PC-9 (cell line): ENCODE results near the gene PKNOX2. TPM values are rescaled to one million over a fixed set of nuclear protein-coding genes. Genes with fewer than 3 reads are reported as not detected.

ENCODE experiments used
- BruUV-seq: library from RNA; stranded (reverse); fragments of 400-500 nt; replicated peaks from 2 replicates; lab custom pipeline; 2021; lab: Mats Ljungman, UMichigan
- CTCF ChIA-PET: fragments of 300-600 bp; sonication (Branson Sonifier 250); formaldehyde crosslinking; loops from one replicate; lab custom pipeline; 2022; ENCODE audit warnings: antibody characterized with exemption; lab: Charles Lee
- POLR2A ChIA-PET: fragments of 300-600 bp; sonication (Branson Sonifier 250); formaldehyde crosslinking; loops from one replicate; lab custom pipeline; 2022; ENCODE audit warnings: antibody characterized with exemption; ENCODE audit not compliant: unreplicated experiment; lab: Charles Lee
- DNase-seq, 2 experiments: peaks; one replicate each; pipeline versions ENCODE4 v3.0.0 to v3.0.0-alpha.2; 2015 to 2022; ENCODE audit warnings: mixed read lengths in 1 of 2
- H2AFZ ChIP-seq: fragments of 200-600 bp; sonication (generic); 2 replicates; pipeline ENCODE4 v1.8.1; 2017; ENCODE audit warnings: antibody characterized with exemption
- H3F3A ChIP-seq: fragments of 200-600 bp; sonication (generic); 2 replicates; pipeline ENCODE4 v1.8.1; 2017; ENCODE audit warnings: antibody characterized with exemption, mild to moderate bottlenecking, low read depth; ENCODE audit not compliant: insufficient read depth
- H3K27ac ChIP-seq: fragments of 200-600 bp; sonication (generic); 2 replicates; pipeline ENCODE4 v1.6.1; 2016; ENCODE audit warnings: mixed run types
- H3K27me3 ChIP-seq: fragments of 200-600 bp; sonication (generic); 2 replicates; pipeline ENCODE4 v1.6.1; 2016; ENCODE audit warnings: low read depth, mixed run types; ENCODE audit not compliant: insufficient read depth
- H3K36me3 ChIP-seq: fragments of 200-600 bp; sonication (generic); 2 replicates; pipeline ENCODE4 v1.6.1; 2016; ENCODE audit warnings: low read depth, mixed run types
- H3K4me1 ChIP-seq: fragments of 200-600 bp; sonication (generic); replicated peaks from 2 replicates; pipeline ENCODE4 v1.6.1; 2016; ENCODE audit warnings: mixed run types; ENCODE audit not compliant: insufficient read depth
- H3K4me2 ChIP-seq: fragments of 200-600 bp; sonication (generic); 2 replicates; pipeline ENCODE4 v1.6.1; 2017; ENCODE audit warnings: mixed run types
- H3K4me3 ChIP-seq: fragments of 200-600 bp; sonication (generic); 2 replicates; pipeline ENCODE4 v1.6.1; 2016; ENCODE audit warnings: mixed run types
- H3K79me2 ChIP-seq: fragments of 200-600 bp; sonication (generic); 2 replicates; pipeline ENCODE4 v1.6.1; 2017; ENCODE audit warnings: low read depth, mixed run types
- H3K9me2 ChIP-seq: fragments of 200-600 bp; sonication (generic); 2 replicates; pipeline ENCODE4 v1.8.1; 2017; ENCODE audit warnings: mild to moderate bottlenecking; ENCODE audit not compliant: insufficient read depth
- H3K9me3 ChIP-seq: fragments of 200-600 bp; sonication (generic); 2 replicates; pipeline ENCODE4 v1.8.1; 2016; ENCODE audit warnings: low read depth; ENCODE audit not compliant: insufficient read depth
- H4K20me1 ChIP-seq: fragments of 200-600 bp; sonication (generic); 2 replicates; pipeline ENCODE4 v1.8.1; 2017; ENCODE audit not compliant: insufficient read depth
- EZH2 ChIP-seq: fragments of 200-600 bp; sonication (generic); IDR thresholded peaks from 2 replicates; pipeline ENCODE4 v1.8.0; 2017; ENCODE audit warnings: antibody characterized with exemption, low read depth
- intact Hi-C: fragments of 100-400 bp; cut with micrococcal nuclease; formaldehyde crosslinking; loops from one replicate; pipeline ENCODE4 v1.10.0; 2022; ENCODE audit not compliant: unreplicated experiment
- total RNA-seq: library from RNA; stranded (reverse); gene quantifications from 2 replicates; pipeline ENCODE4 v1.2.3, GENCODE V29; 2021
- TF ChIP-seq, protein P1 (sequence below): fragments of 200-600 bp; sonication (generic); conservative IDR thresholded peaks from 2 replicates; pipeline ENCODE4 v1.6.1; 2017; ENCODE audit warnings: mixed run types, antibody characterized with exemption, mild to moderate bottlenecking, moderate library complexity

Gene PKNOX2
- total RNA-seq, 1 experiment from 2014 or later, result not detected

DNA sequence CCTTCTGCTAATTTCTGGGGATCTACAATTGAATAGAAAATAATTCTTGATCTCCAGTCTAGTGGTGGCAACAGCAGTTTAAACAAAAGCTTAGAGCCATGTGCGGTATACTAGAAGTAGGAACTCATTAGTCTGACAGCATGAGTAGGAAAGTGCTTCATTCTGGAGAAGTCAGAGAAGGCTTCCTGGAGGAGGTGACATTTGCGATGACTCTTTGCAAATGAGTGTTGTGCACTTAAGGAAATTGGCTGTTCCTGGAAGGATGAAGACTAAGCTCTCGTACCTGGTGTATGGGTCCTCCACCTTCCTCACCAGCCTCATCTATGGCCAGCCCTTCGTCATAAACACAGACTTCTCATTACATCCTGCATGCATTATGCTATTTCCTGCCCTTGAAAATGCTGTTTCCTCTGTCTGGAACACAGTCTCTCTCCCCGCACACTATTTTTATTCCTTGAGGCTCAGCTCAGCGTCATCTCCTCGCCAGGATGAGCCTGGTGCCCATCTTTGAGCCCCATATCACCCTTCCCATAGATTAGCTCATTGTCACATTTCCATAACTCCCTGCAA lies 132.9 kb downstream of the PKNOX2 start:
- no peaks in the 10 kb centered on the region for H3K9me2 ChIP-seq
- no peak for DNase-seq
- H3K4me2 ChIP-seq, result no peak overlapping the region
- H3K36me3 ChIP-seq, result no peaks in the 10 kb centered on the region
- H2AFZ ChIP-seq, result no peak overlapping the region
- intact Hi-C loops, result no loop called here
- H3K27ac ChIP-seq, result no peak overlapping the region
- BruUV-seq, result no TSS peak
- H4K20me1 ChIP-seq, result no peaks in the 10 kb centered on the region
- CTCF ChIA-PET, result no interaction called here
- no peaks in the 10 kb centered on the region for H3K79me2 ChIP-seq
- H3F3A ChIP-seq, result peaks cover 14% of the 10 kb centered on the region; the same call in 1 of the 2 replicates
- no peaks in the 10 kb centered on the region for H3K9me3 ChIP-seq
- POLR2A ChIA-PET, result no interaction called here
- H3K4me1 ChIP-seq, result peaks cover 18% of the 10 kb centered on the region
- H3K27me3 ChIP-seq, result no peaks in the 10 kb centered on the region
- TF ChIP-seq, protein P1, sequence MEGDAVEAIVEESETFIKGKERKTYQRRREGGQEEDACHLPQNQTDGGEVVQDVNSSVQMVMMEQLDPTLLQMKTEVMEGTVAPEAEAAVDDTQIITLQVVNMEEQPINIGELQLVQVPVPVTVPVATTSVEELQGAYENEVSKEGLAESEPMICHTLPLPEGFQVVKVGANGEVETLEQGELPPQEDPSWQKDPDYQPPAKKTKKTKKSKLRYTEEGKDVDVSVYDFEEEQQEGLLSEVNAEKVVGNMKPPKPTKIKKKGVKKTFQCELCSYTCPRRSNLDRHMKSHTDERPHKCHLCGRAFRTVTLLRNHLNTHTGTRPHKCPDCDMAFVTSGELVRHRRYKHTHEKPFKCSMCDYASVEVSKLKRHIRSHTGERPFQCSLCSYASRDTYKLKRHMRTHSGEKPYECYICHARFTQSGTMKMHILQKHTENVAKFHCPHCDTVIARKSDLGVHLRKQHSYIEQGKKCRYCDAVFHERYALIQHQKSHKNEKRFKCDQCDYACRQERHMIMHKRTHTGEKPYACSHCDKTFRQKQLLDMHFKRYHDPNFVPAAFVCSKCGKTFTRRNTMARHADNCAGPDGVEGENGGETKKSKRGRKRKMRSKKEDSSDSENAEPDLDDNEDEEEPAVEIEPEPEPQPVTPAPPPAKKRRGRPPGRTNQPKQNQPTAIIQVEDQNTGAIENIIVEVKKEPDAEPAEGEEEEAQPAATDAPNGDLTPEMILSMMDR, result no peak
- no peak for TF ChIP-seq EZH2
- H3K4me3 ChIP-seq, result no peak overlapping the region

- ChIA-PET POLR2A (no interaction called here), CTCF (no interaction called here)
Measured at GRCh38 chr11:125299061-125299615, 134.6 kb downstream of the PKNOX2 start.

GRCh38 chr11:125299821-125300220 lies 135.3 kb downstream of the PKNOX2 start:
- H3K9me3 ChIP-seq, result no peaks in the 10 kb centered on the region
- CTCF ChIA-PET, result no interaction called here
- POLR2A ChIA-PET, result no interaction called here
- no peak overlapping the region for H2AFZ ChIP-seq
- H3K27me3 ChIP-seq, result no peaks in the 10 kb centered on the region
- intact Hi-C loops, result no loop called here
- H3K4me1 ChIP-seq, result peaks cover 23% of the 10 kb centered on the region
- BruUV-seq, result no TSS peak
- H3K9me2 ChIP-seq, result no peaks in the 10 kb centered on the region
- TF ChIP-seq EZH2, result no peak
- TF ChIP-seq, protein P1, result no peak
- peaks cover 14% of the 10 kb centered on the region; the same call in 1 of the 2 replicates for H3F3A ChIP-seq
- H4K20me1 ChIP-seq, result no peaks in the 10 kb centered on the region
- DNase-seq, result no peak
- no peak overlapping the region for H3K4me3 ChIP-seq
- H3K36me3 ChIP-seq, result no peaks in the 10 kb centered on the region
- H3K4me2 ChIP-seq, result no peak overlapping the region
- no peaks in the 10 kb centered on the region for H3K79me2 ChIP-seq
- H3K27ac ChIP-seq, result no peak overlapping the region

More at GRCh38 chr11:125299061-125299615, 134.6 kb downstream of the PKNOX2 start:
- Histone ChIP-seq H3K4me1 (peaks cover 23% of the 10 kb centered on the region), H4K20me1 (no peaks in the 10 kb centered on the region), H3K79me2 (no peaks in the 10 kb centered on the region), H3K27me3 (no peaks in the 10 kb centered on the region), H2AFZ (no peak overlapping the region), H3K4me2 (no peak overlapping the region), H3K9me3 (no peaks in the 10 kb centered on the region), H3K9me2 (no peaks in the 10 kb centered on the region), H3K27ac (no peak overlapping the region), H3F3A (peaks cover 14% of the 10 kb centered on the region; the same call in 1 of the 2 replicates), H3K36me3 (no peaks in the 10 kb centered on the region), H3K4me3 (no peak overlapping the region)
- no peak for DNase-seq
- intact Hi-C loops, result no loop called here
- no peak for TF ChIP-seq EZH2
- TF ChIP-seq, protein P1, result no peak
- no TSS peak for BruUV-seq
